Nasal cavity respiratory epithelium epithelial cell of viscerocranial mucosa (primary cell): Measurements from ENCODE around the gene TSPAN15. TPM values are rescaled to one million over a fixed set of nuclear protein-coding genes. Genes with fewer than 3 reads are reported as not detected.

ENCODE experiments used
- total RNA-seq: library from RNA; depleted of rRNA; stranded (reverse); fragments of >200 nt; gene quantifications from 2 replicates; pipeline ENCODE4 v1.2.3, GENCODE V29; 2014

Gene TSPAN15
- 4.4 and 12.7 TPM in 2 replicates for total RNA-seq

DNA sequence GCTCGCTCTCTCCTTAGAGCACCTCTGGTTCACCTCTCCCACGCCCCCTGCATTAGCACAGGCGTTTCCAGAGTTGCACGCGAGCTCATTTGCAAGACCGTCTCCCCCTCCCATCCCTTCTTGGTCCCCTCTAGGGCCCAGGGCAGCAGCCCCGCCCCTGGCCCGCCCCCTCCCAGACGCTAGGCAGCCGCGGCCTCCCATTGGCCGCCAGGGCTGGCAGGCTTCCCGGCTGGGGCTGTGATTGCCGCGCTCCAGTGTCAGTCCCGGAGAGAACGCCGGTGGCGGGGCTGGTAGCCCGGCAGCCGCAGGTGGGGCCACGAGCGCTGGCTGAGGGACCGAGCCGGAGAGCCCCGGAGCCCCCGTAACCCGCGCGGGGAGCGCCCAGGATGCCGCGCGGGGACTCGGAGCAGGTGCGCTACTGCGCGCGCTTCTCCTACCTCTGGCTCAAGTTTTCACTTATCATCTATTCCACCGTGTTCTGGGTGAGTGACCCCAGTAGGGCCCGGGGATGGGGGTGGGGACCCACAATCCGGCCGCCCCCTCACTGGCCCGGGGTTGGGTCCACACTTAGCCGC is at the start of gene TSPAN15:
Gene TSPAN15, plus strand, starts transcription at position 257 of the 575 bp plus-strand sequence. Its CDS starts 130 bp downstream, at position 387.

GRCh38 chr10:69416695-69417094 is 34.6 kb upstream of the TSPAN15 start, which contains the start of gene TACR2:
TSS of gene TACR2 (minus strand) at chr10:69416918. CDS start at chr10:69416323, 595 bp downstream.

Other genes starting within 250 kb of the TSPAN15 start
- gene HKDC1, start 231.1 kb upstream of the TSPAN15 start, total RNA-seq: 2.4 and 14.7 TPM in 2 replicates
- 125 and 333 TPM in 2 replicates for gene HK1, start 173.0 kb upstream of the TSPAN15 start, total RNA-seq
- 0.07 TPM in 1 of 2 replicates, not detected in the other for gene TACR2, start 34.5 kb upstream of the TSPAN15 start, total RNA-seq
- gene NEUROG3, start 122.0 kb downstream of the TSPAN15 start, total RNA-seq: not detected in 2 replicates
- gene FAM241B, start 178.8 kb downstream of the TSPAN15 start, total RNA-seq: 3.8 and 4.1 TPM in 2 replicates